NCI-H2196 (cell line): ENCODE results near the gene GRB10.

Experiments
- DNase-seq: peaks from one replicate; lab custom pipeline; 2025; ENCODE audit not compliant: unreplicated experiment; lab: John Stamatoyannopoulos, UW

The GRB10 gene

GRCh38 chr7:50782375-50783208 is at the start of gene GRB10:
Gene GRB10 (minus strand): TSS chr7:50782896. CDS start chr7:50732322, 50,574 bp downstream.
- peak; percentile 39 for DNase-seq

GRCh38 chr7:50828801-50829200 is 46.1 kb upstream of the GRB10 start:
- no peak for DNase-seq

- no peak for DNase-seq
These were observed 45.4 kb upstream of the GRB10 start for GRCh38 chr7:50828116-50828515.

- DNase-seq, result no peak
These were observed 44.6 kb upstream of the GRB10 start for GRCh38 chr7:50827281-50827680.

GRCh38 chr7:50826371-50827172 is 43.9 kb upstream of the GRB10 start:
- no peak for DNase-seq

- DNase-seq, result no peak
These were observed 42.8 kb upstream of the GRB10 start for GRCh38 chr7:50825465-50825864.

- DNase-seq, result no peak
These were observed 42.2 kb upstream of the GRB10 start for GRCh38 chr7:50824882-50825281.

- no peak for DNase-seq
These were observed 40.0 kb upstream of the GRB10 start for GRCh38 chr7:50822706-50823105.

- no peak for DNase-seq
These were observed 39.4 kb upstream of the GRB10 start for GRCh38 chr7:50822110-50822509.

- DNase-seq, result no peak
These were observed 38.8 kb upstream of the GRB10 start for GRCh38 chr7:50821457-50822008.

GRCh38 chr7:50818324-50818723 is 35.6 kb upstream of the GRB10 start:
- DNase-seq, result no peak

- DNase-seq, result no peak
These were observed 34.9 kb upstream of the GRB10 start for GRCh38 chr7:50817561-50817960.

GRCh38 chr7:50815138-50815537 is 32.4 kb upstream of the GRB10 start:
- no peak for DNase-seq

- no peak for DNase-seq
These were observed 31.5 kb upstream of the GRB10 start for GRCh38 chr7:50814166-50814565.

GRCh38 chr7:50812841-50813475 is 30.3 kb upstream of the GRB10 start:
- DNase-seq, result peak; percentile 42

GRCh38 chr7:50812094-50812493 is 29.4 kb upstream of the GRB10 start:
- DNase-seq, result no peak

- no peak for DNase-seq
These were observed 25.7 kb upstream of the GRB10 start for GRCh38 chr7:50808282-50808888.

GRCh38 chr7:50807026-50807730 is 24.5 kb upstream of the GRB10 start:
- DNase-seq, result no peak

- DNase-seq, result no peak
These were observed 23.4 kb upstream of the GRB10 start for GRCh38 chr7:50806143-50806542.

- DNase-seq, result no peak
These were observed 22.9 kb upstream of the GRB10 start for GRCh38 chr7:50805447-50806125.
